KMS-11 (cell line): ENCODE results near the gene ABLIM2.

Source experiments
- H2AFZ ChIP-seq: fragments of 200-600 bp; sonication (generic); 2 replicates; pipeline ENCODE4 v1.6.1; 2016; ENCODE audit warnings: antibody characterized with exemption, mixed run types, low read depth
- H3K27ac ChIP-seq: fragments of 200-600 bp; sonication (generic); 2 replicates; pipeline ENCODE4 v1.6.1; 2016; ENCODE audit warnings: mild to moderate bottlenecking, mixed run types
- H3K27me3 ChIP-seq: fragments of 200-600 bp; sonication (generic); 2 replicates; pipeline ENCODE4 v1.6.1; 2017; ENCODE audit warnings: mild to moderate bottlenecking, low read depth, mixed run types, moderate library complexity; ENCODE audit not compliant: insufficient read depth
- H3K36me3 ChIP-seq: fragments of 200-600 bp; sonication (generic); 2 replicates; pipeline ENCODE4 v1.6.1; 2017; ENCODE audit warnings: mild to moderate bottlenecking, mixed run types; ENCODE audit not compliant: insufficient read depth
- H3K4me1 ChIP-seq: fragments of 200-600 bp; sonication (generic); 2 replicates; pipeline ENCODE4 v1.6.1; 2016; ENCODE audit warnings: mild to moderate bottlenecking, low read depth, mixed run types; ENCODE audit not compliant: poor library complexity, severe bottlenecking
- H3K4me2 ChIP-seq: fragments of 200-600 bp; sonication (generic); 2 replicates; pipeline ENCODE4 v1.7.0; 2016; ENCODE audit warnings: mild to moderate bottlenecking, mixed run types
- H3K4me3 ChIP-seq: fragments of 200-600 bp; sonication (generic); IDR thresholded peaks from 2 replicates; pipeline ENCODE4 v1.6.1; 2017; ENCODE audit warnings: low read depth, low read length, mixed read lengths; ENCODE audit not compliant: insufficient read depth
- H3K79me2 ChIP-seq: fragments of 200-600 bp; sonication (generic); 2 replicates; pipeline ENCODE4 v1.6.1; 2016; ENCODE audit warnings: low read depth, mixed run types; ENCODE audit not compliant: insufficient read depth
- H3K9ac ChIP-seq: fragments of 200-600 bp; sonication (generic); 2 replicates; pipeline ENCODE4 v1.6.1; 2016; ENCODE audit warnings: mild to moderate bottlenecking, mixed run types
- H4K20me1 ChIP-seq: fragments of 200-600 bp; sonication (generic); 2 replicates; pipeline ENCODE4 v1.6.1; 2016; ENCODE audit warnings: mild to moderate bottlenecking, mixed run types; ENCODE audit not compliant: insufficient read depth
- TF ChIP-seq, protein P1 (sequence below): fragments of 200-600 bp; sonication (generic); conservative IDR thresholded peaks from 2 replicates; pipeline ENCODE4 v1.6.1; 2017; ENCODE audit warnings: low read depth, mild to moderate bottlenecking, antibody characterized with exemption, low read length, moderate library complexity, mixed read lengths

The ABLIM2 gene

GRCh38 chr4:7976025-7976424 is 182.6 kb downstream of the ABLIM2 start:
- no peaks in the 10 kb centered on the region for H3K4me1 ChIP-seq
- no peak overlapping the region for H3K4me3 ChIP-seq
- H4K20me1 ChIP-seq = no peaks in the 10 kb centered on the region
- no peaks in the 10 kb centered on the region for H3K36me3 ChIP-seq
- no peaks in the 10 kb centered on the region; the same call in 1 of the 2 replicates for H3K27me3 ChIP-seq
- TF ChIP-seq, protein P1, sequence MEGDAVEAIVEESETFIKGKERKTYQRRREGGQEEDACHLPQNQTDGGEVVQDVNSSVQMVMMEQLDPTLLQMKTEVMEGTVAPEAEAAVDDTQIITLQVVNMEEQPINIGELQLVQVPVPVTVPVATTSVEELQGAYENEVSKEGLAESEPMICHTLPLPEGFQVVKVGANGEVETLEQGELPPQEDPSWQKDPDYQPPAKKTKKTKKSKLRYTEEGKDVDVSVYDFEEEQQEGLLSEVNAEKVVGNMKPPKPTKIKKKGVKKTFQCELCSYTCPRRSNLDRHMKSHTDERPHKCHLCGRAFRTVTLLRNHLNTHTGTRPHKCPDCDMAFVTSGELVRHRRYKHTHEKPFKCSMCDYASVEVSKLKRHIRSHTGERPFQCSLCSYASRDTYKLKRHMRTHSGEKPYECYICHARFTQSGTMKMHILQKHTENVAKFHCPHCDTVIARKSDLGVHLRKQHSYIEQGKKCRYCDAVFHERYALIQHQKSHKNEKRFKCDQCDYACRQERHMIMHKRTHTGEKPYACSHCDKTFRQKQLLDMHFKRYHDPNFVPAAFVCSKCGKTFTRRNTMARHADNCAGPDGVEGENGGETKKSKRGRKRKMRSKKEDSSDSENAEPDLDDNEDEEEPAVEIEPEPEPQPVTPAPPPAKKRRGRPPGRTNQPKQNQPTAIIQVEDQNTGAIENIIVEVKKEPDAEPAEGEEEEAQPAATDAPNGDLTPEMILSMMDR = no peak
- no peak overlapping the region for H3K27ac ChIP-seq
- no peak overlapping the region for H3K4me2 ChIP-seq
- H3K79me2 ChIP-seq = no peaks in the 10 kb centered on the region
- H2AFZ ChIP-seq = no peak overlapping the region
- no peak overlapping the region for H3K9ac ChIP-seq

DNA sequence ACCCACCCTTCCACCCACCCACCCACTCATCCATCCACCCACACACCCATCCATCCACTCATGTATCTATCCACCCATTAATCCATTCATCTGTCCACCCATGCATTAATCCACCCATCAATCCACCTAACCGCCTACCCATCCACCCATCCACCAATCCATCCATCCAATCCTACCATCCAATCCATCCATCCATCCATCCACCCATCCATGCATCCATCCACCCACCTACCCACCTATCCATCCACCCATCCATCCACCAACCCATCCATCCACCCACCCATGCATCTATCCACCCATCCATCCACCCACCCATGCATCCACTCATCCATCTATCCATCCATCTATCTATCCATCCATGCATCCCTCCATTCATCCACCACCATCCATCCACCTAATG is 184.2 kb downstream of the ABLIM2 start:
- no peak overlapping the region for H3K4me3 ChIP-seq
- H3K4me1 ChIP-seq = no peaks in the 10 kb centered on the region
- TF ChIP-seq, protein P1 = no peak
- no peak overlapping the region for H3K4me2 ChIP-seq
- H2AFZ ChIP-seq = no peak overlapping the region
- no peak overlapping the region for H3K27ac ChIP-seq
- no peaks in the 10 kb centered on the region for H3K79me2 ChIP-seq
- H4K20me1 ChIP-seq = no peaks in the 10 kb centered on the region
- no peaks in the 10 kb centered on the region for H3K36me3 ChIP-seq
- H3K9ac ChIP-seq = no peak overlapping the region
- no peaks in the 10 kb centered on the region; the same call in 1 of the 2 replicates for H3K27me3 ChIP-seq

GRCh38 chr4:7973545-7973981 is 185.1 kb downstream of the ABLIM2 start:
- Histone ChIP-seq H3K27me3 (no peaks in the 10 kb centered on the region), H3K27ac (no peak overlapping the region), H4K20me1 (no peaks in the 10 kb centered on the region), H3K4me2 (no peak overlapping the region), H2AFZ (no peak overlapping the region), H3K4me1 (no peaks in the 10 kb centered on the region), H3K79me2 (no peaks in the 10 kb centered on the region), H3K9ac (no peak overlapping the region), H3K36me3 (no peaks in the 10 kb centered on the region), H3K4me3 (no peak overlapping the region)
- TF ChIP-seq, protein P1 = no peak

DNA sequence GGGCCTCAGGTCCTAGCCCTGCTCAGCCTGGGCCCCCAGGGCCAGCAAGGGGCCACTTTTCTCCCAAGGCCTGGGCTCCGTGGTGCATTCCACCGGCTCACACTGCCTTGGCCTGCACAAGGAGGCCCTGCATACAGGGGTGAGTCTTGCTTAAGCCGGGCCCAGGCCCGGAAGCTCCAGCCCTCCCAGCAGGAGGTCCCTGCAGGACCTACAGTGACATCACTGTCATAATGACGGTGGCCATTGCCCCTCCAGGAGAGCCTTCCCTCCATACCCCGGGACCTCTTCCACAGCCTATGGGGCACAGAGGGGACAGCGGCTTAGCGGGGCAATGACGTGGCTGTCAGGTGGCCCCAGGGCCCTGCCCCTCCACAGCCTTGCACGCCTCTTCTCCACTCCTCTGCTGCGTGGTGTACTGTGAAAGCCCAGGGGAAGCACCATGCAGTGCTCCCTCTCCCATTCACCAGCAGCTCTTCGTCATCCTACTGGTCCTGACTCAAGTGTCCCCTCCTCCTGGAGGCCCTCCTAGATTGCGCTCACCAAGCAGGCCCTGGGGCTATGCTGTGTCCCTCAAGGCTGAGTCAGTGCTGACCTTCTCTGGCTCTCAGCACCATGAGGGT is 186.6 kb downstream of the ABLIM2 start:
- H3K4me2 ChIP-seq = no peak overlapping the region
- H3K79me2 ChIP-seq = no peaks in the 10 kb centered on the region
- no peaks in the 10 kb centered on the region for H4K20me1 ChIP-seq
- no peak overlapping the region for H3K4me3 ChIP-seq
- no peak overlapping the region for H2AFZ ChIP-seq
- H3K27ac ChIP-seq = no peak overlapping the region
- H3K27me3 ChIP-seq = no peaks in the 10 kb centered on the region
- no peaks in the 10 kb centered on the region for H3K36me3 ChIP-seq
- H3K4me1 ChIP-seq = no peaks in the 10 kb centered on the region
- TF ChIP-seq, protein P1 = no peak
- no peak overlapping the region for H3K9ac ChIP-seq
